HEK293 (cell line): Measurements from ENCODE around the gene TRAF6.
A peak's percentile ranks its signal among the peaks of the same experiment; 100 is the strongest.

Experiments used
- CTCF ChIA-PET: fragments of 350-600 bp; formaldehyde crosslinking; extraction: SDS; loops from one replicate; lab custom pipeline; 2021; ENCODE audit warnings: antibody characterized with exemption; lab: Yijun Ruan, JAX
- POLR2A ChIA-PET: fragments of 300-600 bp; formaldehyde crosslinking; extraction: SDS; loops from one replicate; lab custom pipeline; 2020; ENCODE audit warnings: antibody characterized with exemption, inconsistent platforms; lab: Yijun Ruan, JAX
- H3K27ac ChIP-seq: fragments of 200-500 bp; sonication (Bioruptor generic); 2 replicates; pipeline ENCODE4 v1.5.1; 2014; ENCODE audit warnings: low read depth, low read length, control low read depth, inconsistent platforms; ENCODE audit errors: extremely low read depth
- H3K36me3 ChIP-seq, 2 experiments: fragments of 200-500 bp in 1 of 2; sonication (Bioruptor generic) in 1 of 2; 1 replicate in 1 of 2; 2 replicates in 1 of 2; pipeline ENCODE4 v1.5.1; 2014 to 2017; ENCODE audit warnings: inconsistent platforms in 2 of 2, low read length in 2 of 2; ENCODE audit not compliant: control insufficient read depth in 2 of 2, insufficient read depth in 1 of 2
- H3K4me1 ChIP-seq: fragments of 200-500 bp; sonication (Bioruptor generic); 2 replicates; pipeline ENCODE4 v1.5.1; 2014; ENCODE audit warnings: mild to moderate bottlenecking, low read length, inconsistent platforms; ENCODE audit not compliant: control insufficient read depth, insufficient read depth
- H3K4me3 ChIP-seq: 2 replicates; pipeline ENCODE4 v1.5.1; 2011; ENCODE audit warnings: low read depth, mild to moderate bottlenecking, control low read depth, low read length, moderate library complexity
- H3K9me3 ChIP-seq: fragments of 200-500 bp; sonication (Bioruptor generic); 2 replicates; pipeline ENCODE4 v1.5.1; 2014; ENCODE audit warnings: low read depth, low read length, inconsistent platforms; ENCODE audit not compliant: control insufficient read depth, insufficient read depth
- BCL11B ChIP-seq: fragments of 450-650 bp; formaldehyde crosslinking; IDR thresholded peaks from 2 replicates; pipeline ENCODE4 v1.5.1; 2016; ENCODE audit warnings: low read depth, missing biosample characterization, missing genetic modification characterization
- HOXD13 ChIP-seq: sonication (generic); formaldehyde crosslinking; IDR thresholded peaks from 2 replicates; pipeline ENCODE4 v1.8.0; 2022; ENCODE audit warnings: missing genetic modification reagents, borderline replicate concordance
- KLF8 ChIP-seq: fragments of 450-650 bp; formaldehyde crosslinking; IDR thresholded peaks from 2 replicates; pipeline ENCODE4 v1.5.1; 2016; ENCODE audit warnings: missing biosample characterization, missing genetic modification characterization
- KLF9 ChIP-seq: fragments of 450-650 bp; formaldehyde crosslinking; IDR thresholded peaks from 2 replicates; pipeline ENCODE4 v1.5.1; 2016; ENCODE audit warnings: missing biosample characterization, missing genetic modification characterization, low read depth
- MYNN ChIP-seq: fragments of 450-650 bp; formaldehyde crosslinking; IDR thresholded peaks from 2 replicates; pipeline ENCODE4 v1.5.1; 2016; ENCODE audit warnings: missing biosample characterization, missing genetic modification characterization, borderline replicate concordance
- SCRT2 ChIP-seq: fragments of 450-650 bp; formaldehyde crosslinking; IDR thresholded peaks from 2 replicates; pipeline ENCODE4 v1.5.1; 2016; ENCODE audit warnings: missing biosample characterization, missing genetic modification characterization
- YY1 ChIP-seq: fragments of 450-650 bp; formaldehyde crosslinking; IDR thresholded peaks from 2 replicates; pipeline ENCODE4 v1.5.1; 2018; ENCODE audit warnings: missing biosample characterization, missing genetic modification characterization
- ZBTB21 ChIP-seq: fragments of 450-650 bp; formaldehyde crosslinking; IDR thresholded peaks from 2 replicates; pipeline ENCODE4 v1.5.1; 2017; ENCODE audit warnings: missing biosample characterization, missing genetic modification characterization
- ZBTB44 ChIP-seq: fragments of 450-650 bp; IDR thresholded peaks from 2 replicates; pipeline ENCODE4 v1.5.1; 2018; ENCODE audit warnings: missing biosample characterization, mild to moderate bottlenecking, missing genetic modification characterization
- ZFP37 ChIP-seq: fragments of 450-650 bp; formaldehyde crosslinking; IDR thresholded peaks from 2 replicates; pipeline ENCODE4 v1.5.1; 2016; ENCODE audit warnings: missing biosample characterization, missing genetic modification characterization
- ZNF416 ChIP-seq: fragments of 450-650 bp; formaldehyde crosslinking; IDR thresholded peaks from 2 replicates; pipeline ENCODE4 v1.5.1; 2016; ENCODE audit warnings: missing biosample characterization, missing genetic modification characterization
- ZNF529 ChIP-seq: fragments of 450-650 bp; formaldehyde crosslinking; IDR thresholded peaks from 2 replicates; pipeline ENCODE4 v1.5.1; 2017; ENCODE audit warnings: missing genetic modification characterization, missing biosample characterization; ENCODE audit not compliant: insufficient replicate concordance
- ZNF555 ChIP-seq: fragments of 450-650 bp; formaldehyde crosslinking; conservative IDR thresholded peaks from 2 replicates; pipeline ENCODE4 v1.5.1; 2017; ENCODE audit warnings: missing biosample characterization, mild to moderate bottlenecking, missing genetic modification characterization, inconsistent platforms
- ZNF571 ChIP-seq: fragments of 450-650 bp; formaldehyde crosslinking; IDR thresholded peaks from 2 replicates; pipeline ENCODE4 v1.5.0; 2017; ENCODE audit warnings: missing biosample characterization, missing genetic modification characterization
- ZNF610 ChIP-seq: fragments of 450-650 bp; formaldehyde crosslinking; IDR thresholded peaks from 2 replicates; pipeline ENCODE4 v1.5.1; 2016; ENCODE audit warnings: missing biosample characterization, missing genetic modification characterization, borderline replicate concordance
- ZNF624 ChIP-seq: fragments of 450-650 bp; formaldehyde crosslinking; IDR thresholded peaks from 2 replicates; pipeline ENCODE4 v1.5.1; 2017; ENCODE audit warnings: missing biosample characterization, missing genetic modification characterization
- ZNF670 ChIP-seq: fragments of 450-650 bp; formaldehyde crosslinking; IDR thresholded peaks from 2 replicates; pipeline ENCODE4 v1.5.1; 2016; ENCODE audit warnings: missing biosample characterization, missing genetic modification characterization, low read depth
- ZNF677 ChIP-seq: fragments of 450-650 bp; IDR thresholded peaks from 2 replicates; pipeline ENCODE4 v1.5.0; 2018; ENCODE audit warnings: missing biosample characterization, mild to moderate bottlenecking, missing genetic modification characterization, moderate library complexity
- TF ChIP-seq, protein P1 (sequence below): fragments of 450-650 bp; formaldehyde crosslinking; IDR thresholded peaks from 2 replicates; pipeline ENCODE4 v1.5.1; 2016; ENCODE audit warnings: missing biosample characterization, missing genetic modification characterization
- TF ChIP-seq, protein P2 (sequence below): fragments of 450-650 bp; formaldehyde crosslinking; IDR thresholded peaks from 2 replicates; pipeline ENCODE4 v1.5.1; 2016; ENCODE audit warnings: missing biosample characterization, missing genetic modification characterization

The TRAF6 gene

GRCh38 chr11:36449561-36450096, 60.4 kb downstream of the TRAF6 start:
- Histone ChIP-seq H3K36me3 (no peaks in the 10 kb centered on the region), H3K9me3 (no peaks in the 10 kb centered on the region), H3K4me3 (no peak overlapping the region), H3K4me1 (no peaks in the 10 kb centered on the region), H3K27ac (no peak overlapping the region)
- ChIA-PET CTCF (no interaction called here), POLR2A (interaction anchor here (0.9 kb wide), 2 partner anchors 47 to 74 kb away, joined by 3 read pairs; no protein-coding TSS in a partner anchor)
- TF ChIP-seq ZNF416: no peak
- no peak for TF ChIP-seq ZFP37 (tag by site-specific recombination)
- TF ChIP-seq, protein P1, sequence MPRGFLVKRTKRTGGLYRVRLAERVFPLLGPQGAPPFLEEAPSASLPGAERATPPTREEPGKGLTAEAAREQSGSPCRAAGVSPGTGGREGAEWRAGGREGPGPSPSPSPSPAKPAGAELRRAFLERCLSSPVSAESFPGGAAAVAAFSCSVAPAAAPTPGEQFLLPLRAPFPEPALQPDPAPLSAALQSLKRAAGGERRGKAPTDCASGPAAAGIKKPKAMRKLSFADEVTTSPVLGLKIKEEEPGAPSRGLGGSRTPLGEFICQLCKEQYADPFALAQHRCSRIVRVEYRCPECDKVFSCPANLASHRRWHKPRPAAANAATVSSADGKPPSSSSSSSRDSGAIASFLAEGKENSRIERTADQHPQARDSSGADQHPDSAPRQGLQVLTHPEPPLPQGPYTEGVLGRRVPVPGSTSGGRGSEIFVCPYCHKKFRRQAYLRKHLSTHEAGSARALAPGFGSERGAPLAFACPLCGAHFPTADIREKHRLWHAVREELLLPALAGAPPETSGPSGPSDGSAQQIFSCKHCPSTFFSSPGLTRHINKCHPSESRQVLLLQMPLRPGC (tag by site-specific recombination): no peak
- TF ChIP-seq ZNF610 (tag by site-specific recombination): no peak
- TF ChIP-seq ZNF529 (tag by site-specific recombination): no peak
- no peak for TF ChIP-seq ZNF555 (tag by site-specific recombination)
- TF ChIP-seq ZNF670 (tag by site-specific recombination): no peak

- no peak overlapping the region for H3K4me3 ChIP-seq
- H3K4me1 ChIP-seq: no peaks in the 10 kb centered on the region
- no peaks in the 10 kb centered on the region for H3K36me3 ChIP-seq
- H3K27ac ChIP-seq: no peak overlapping the region
- peak; percentile 67 for TF ChIP-seq SCRT2 (tag by site-specific recombination)
- TF ChIP-seq KLF9 (tag by site-specific recombination): no peak
- ChIA-PET CTCF (interaction anchor here (0.6 kb wide), 1 partner anchor 28 kb away, joined by 4 read pairs; no protein-coding TSS in a partner anchor), POLR2A (interaction anchor here (2.1 kb wide), 1 partner anchor 8 kb away, joined by 6 read pairs; no protein-coding TSS in a partner anchor)
- H3K9me3 ChIP-seq: no peaks in the 10 kb centered on the region
Measured at GRCh38 chr11:36447947-36448346, 62.1 kb downstream of the TRAF6 start.

DNA sequence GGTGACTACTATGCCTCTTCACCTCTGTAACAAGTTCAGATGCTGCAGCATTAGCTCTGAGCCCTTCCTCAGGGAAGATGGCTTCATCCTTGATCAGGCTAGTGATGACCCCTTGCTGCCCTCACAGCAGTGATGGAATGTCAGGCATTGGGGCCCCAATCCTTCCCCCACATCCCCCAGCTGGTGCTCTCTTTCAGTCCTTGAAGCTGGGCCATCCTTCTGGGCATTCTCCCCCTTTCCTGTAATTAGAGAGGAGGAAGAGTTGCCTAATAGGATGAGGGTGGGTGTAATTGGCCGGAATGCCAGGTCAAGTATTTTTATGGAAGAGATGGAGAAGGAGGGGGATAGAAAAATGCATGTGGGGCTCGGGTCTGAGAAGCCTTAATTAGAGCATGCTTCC, 62.6 kb downstream of the TRAF6 start:
- Histone ChIP-seq H3K9me3 (no peaks in the 10 kb centered on the region), H3K36me3 (no peaks in the 10 kb centered on the region), H3K27ac (no peak overlapping the region), H3K4me1 (no peaks in the 10 kb centered on the region), H3K4me3 (no peak overlapping the region)
- CTCF ChIA-PET: interaction anchor here (0.6 kb wide), 1 partner anchor 28 kb away, joined by 4 read pairs; no protein-coding TSS in a partner anchor
- TF ChIP-seq ZNF624 (tag by site-specific recombination) (no peak), ZNF610 (tag by site-specific recombination) (no peak), ZBTB44 (tag by site-specific recombination) (no peak), KLF9 (tag by site-specific recombination) (no peak), ZNF571 (no peak), HOXD13 (CRISPR knock-in tag) (no peak), MYNN (tag by site-specific recombination) (no peak), ZFP37 (tag by site-specific recombination) (no peak), ZNF677 (tag by site-specific recombination) (no peak), ZBTB21 (tag by site-specific recombination) (no peak), YY1 (no peak), KLF8 (no peak), BCL11B (tag by site-specific recombination) (no peak)
- TF ChIP-seq, protein P2, sequence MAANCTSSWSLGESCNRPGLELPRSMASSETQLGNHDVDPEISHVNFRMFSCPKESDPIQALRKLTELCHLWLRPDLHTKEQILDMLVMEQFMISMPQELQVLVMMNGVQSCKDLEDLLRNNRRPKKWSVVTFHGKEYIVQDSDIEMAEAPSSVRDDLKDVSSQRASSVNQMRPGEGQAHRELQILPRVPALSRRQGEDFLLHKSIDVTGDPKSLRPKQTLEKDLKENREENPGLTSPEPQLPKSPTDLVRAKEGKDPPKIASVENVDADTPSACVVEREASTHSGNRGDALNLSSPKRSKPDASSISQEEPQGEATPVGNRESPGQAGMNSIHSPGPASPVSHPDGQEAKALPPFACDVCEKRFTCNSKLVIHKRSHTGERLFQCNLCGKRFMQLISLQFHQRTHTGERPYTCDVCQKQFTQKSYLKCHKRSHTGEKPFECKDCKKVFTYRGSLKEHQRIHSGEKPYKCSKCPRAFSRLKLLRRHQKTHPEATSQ (tag by site-specific recombination): no peak
- POLR2A ChIA-PET: interaction anchor here (2.1 kb wide), 1 partner anchor 8 kb away, joined by 6 read pairs; no protein-coding TSS in a partner anchor
